ENCODE data around the gene NADSYN1. TPM values are rescaled to one million over a fixed set of nuclear protein-coding genes. Genes with fewer than 3 reads are reported as not detected.

The NADSYN1 gene
- total RNA-seq, 1 donor from 2014 or later = 22.1 TPM

Small RNA genes lying within 50 kb of the gene (microRNA-seq; reads per million reads assigned to microRNA genes)
- not detected for gene MIR6754

Other genes starting within 250 kb of the NADSYN1 start
- 0.03 TPM for gene SHANK2, start 200.6 kb upstream of the NADSYN1 start, total RNA-seq
- 46.3 TPM for gene DHCR7, start 4.8 kb upstream of the NADSYN1 start, total RNA-seq
- gene KRTAP5-7, start 74.1 kb downstream of the NADSYN1 start, total RNA-seq = not detected
- gene KRTAP5-8, start 84.8 kb downstream of the NADSYN1 start, total RNA-seq = not detected
- gene KRTAP5-9, start 95.2 kb downstream of the NADSYN1 start, total RNA-seq = not detected
- gene KRTAP5-10, start 112.4 kb downstream of the NADSYN1 start, total RNA-seq = not detected
- not detected for gene KRTAP5-11, start 129.7 kb downstream of the NADSYN1 start, total RNA-seq

All from Right ventricle myocardium inferior (tissue), 1 donor.